Peyer's patch (tissue), 4 donors: ENCODE data around the gene PTPN14.

Source experiments
- POLR2A ChIP-seq, 2 donors: fragments of 450-650 bp; IDR thresholded peaks; one replicate each; pipeline ENCODE4 v1.5.1; 2017; ENCODE audit warnings: antibody characterized with exemption in 2 of 2, mild to moderate bottlenecking in 2 of 2, moderate library complexity in 2 of 2
- TF ChIP-seq, protein P1 (sequence below), 6 experiments: fragments of 450-650 bp in 4 of 6; fragments of 200-600 bp in 2 of 6; sonication (generic) in 1 of 6; IDR thresholded peaks; one replicate each; pipeline ENCODE4 v1.5.1; 2017 to 2019; ENCODE audit warnings: antibody characterized with exemption in 6 of 6, mild to moderate bottlenecking in 3 of 6, moderate library complexity in 1 of 6

DNA sequence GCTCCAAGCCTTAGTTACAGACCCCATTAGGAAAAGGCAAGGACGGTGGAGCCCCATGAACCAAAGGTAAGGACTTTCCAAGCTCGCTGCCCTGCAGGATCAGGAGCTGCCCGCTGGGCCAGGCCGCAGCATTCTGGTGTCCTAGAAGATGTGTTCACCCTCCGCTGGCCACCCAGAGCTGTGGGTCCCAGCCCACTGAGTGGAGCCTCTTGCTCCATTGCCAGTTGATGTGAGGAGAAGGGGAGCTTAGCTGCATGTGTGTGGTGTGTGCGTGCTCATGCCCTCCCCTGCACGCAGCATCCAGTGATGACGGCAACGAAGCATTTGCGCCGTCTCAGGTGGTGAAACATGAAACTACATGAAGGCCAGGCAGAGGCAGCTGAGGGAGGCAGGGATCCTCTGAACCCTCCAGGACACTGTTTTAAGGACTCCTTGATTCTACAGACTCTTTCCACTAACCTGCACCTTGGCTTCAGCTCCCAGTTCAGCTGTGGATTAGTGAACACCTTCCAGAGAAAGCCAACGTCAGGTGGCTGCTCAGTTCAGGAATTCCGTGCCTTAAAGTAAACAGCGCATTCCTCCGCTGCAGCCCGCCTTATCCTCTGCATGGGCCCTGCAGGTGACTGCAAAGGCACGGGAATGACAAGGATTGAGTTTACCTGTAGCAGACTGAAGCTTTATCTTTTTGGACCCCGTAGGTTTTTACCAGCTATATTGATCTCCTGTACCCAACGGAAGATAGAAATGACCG is 221.8 kb downstream of the PTPN14 start:
- TF ChIP-seq, protein P1, sequence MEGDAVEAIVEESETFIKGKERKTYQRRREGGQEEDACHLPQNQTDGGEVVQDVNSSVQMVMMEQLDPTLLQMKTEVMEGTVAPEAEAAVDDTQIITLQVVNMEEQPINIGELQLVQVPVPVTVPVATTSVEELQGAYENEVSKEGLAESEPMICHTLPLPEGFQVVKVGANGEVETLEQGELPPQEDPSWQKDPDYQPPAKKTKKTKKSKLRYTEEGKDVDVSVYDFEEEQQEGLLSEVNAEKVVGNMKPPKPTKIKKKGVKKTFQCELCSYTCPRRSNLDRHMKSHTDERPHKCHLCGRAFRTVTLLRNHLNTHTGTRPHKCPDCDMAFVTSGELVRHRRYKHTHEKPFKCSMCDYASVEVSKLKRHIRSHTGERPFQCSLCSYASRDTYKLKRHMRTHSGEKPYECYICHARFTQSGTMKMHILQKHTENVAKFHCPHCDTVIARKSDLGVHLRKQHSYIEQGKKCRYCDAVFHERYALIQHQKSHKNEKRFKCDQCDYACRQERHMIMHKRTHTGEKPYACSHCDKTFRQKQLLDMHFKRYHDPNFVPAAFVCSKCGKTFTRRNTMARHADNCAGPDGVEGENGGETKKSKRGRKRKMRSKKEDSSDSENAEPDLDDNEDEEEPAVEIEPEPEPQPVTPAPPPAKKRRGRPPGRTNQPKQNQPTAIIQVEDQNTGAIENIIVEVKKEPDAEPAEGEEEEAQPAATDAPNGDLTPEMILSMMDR (IDR thresholded peaks at IDR 0.05) = no peak
- TF ChIP-seq POLR2A (IDR thresholded peaks at IDR 0.05) = no peak
